ENCODE measurements around the gene ZNF740. TPM values are rescaled to one million over a fixed set of nuclear protein-coding genes. Genes with fewer than 3 reads are reported as not detected.

Gene ZNF740
- total and polyA plus RNA-seq, 8 donors: 4.0 to 37.5 (median 4.5) TPM

- DNase-seq: peak in 1 of 2 donors; percentile 62
- intact Hi-C loops (cut with DNase I; ENCODE audit: low total_unique reads): loop anchor here (10.0 kb wide), 1 partner anchor 68 kb away; no protein-coding TSS in a partner anchor
- peaks cover 45 to 84% (median 75%) of the 10 kb centered on the region in 4 donors for H3K4me1 ChIP-seq
- 35 to 53% (median 49%) methylated on average over 16 to 19 of the region's 19 CpGs for WGBS, 5 donors
- peaks cover 22 to 34% (median 31%) of the 10 kb centered on the region in 4 donors for H3K36me3 ChIP-seq
- peak overlapping the region in 3 of 4 donors; percentile 63 to 88 (median 81) for H3K4me3 ChIP-seq
- TF ChIP-seq POLR2A (IDR thresholded peaks at IDR 0.05) (no peak), POLR2AphosphoS5 (IDR thresholded peaks at IDR 0.05) (peak in 2 of 3 donors; percentile 19 to 43), EP300 (IDR thresholded peaks at IDR 0.05) (no peak)
- no peaks in the 10 kb centered on the region for H3K9me3 ChIP-seq
- H3K27me3 ChIP-seq: no peaks in the 10 kb centered on the region
- peak overlapping the region; percentile 34 to 99 (median 98) for H3K27ac ChIP-seq
Measured at GRCh38 chr12:53217051-53217930, 36.8 kb downstream of the ZNF740 start.

DNA sequence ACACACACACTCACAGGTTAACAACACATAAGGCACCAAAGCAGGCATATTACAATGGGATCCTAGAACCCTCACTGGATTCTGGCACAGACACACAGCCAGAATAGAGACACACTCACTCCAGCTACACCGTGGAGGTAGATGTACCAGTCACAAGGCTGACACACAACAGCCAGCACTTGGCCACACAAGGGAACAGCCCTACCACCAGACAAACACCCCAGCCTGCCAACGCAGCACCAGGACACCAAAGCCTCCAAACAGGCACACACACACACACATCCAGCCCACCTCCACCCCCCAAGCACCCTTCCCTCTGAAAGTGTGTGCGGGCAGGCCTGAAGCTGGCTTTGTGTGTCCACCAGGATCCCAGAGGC, 37.4 kb downstream of the ZNF740 start:
- WGBS, 5 donors: 33 to 58% (median 37%) methylated on average over 2 to 3 of the region's 3 CpGs

GRCh38 chr12:53218551-53219291, 38.2 kb downstream of the ZNF740 start:
- Histone ChIP-seq H3K27ac (peak overlapping the region; percentile 47 to 99 (median 98)), H3K27me3 (no peaks in the 10 kb centered on the region), H3K4me1 (peaks cover 59 to 90% (median 81%) of the 10 kb centered on the region in 4 donors), H3K36me3 (peaks cover 10 to 20% (median 17%) of the 10 kb centered on the region in 4 donors), H3K4me3 (peak overlapping the region; percentile 63 to 88 (median 83)), H3K9me3 (no peaks in the 10 kb centered on the region)
- 12 to 26% (median 19%) methylated on average over 18 to 30 of the region's 30 CpGs for WGBS, 5 donors
- intact Hi-C loops (cut with DNase I; ENCODE audit: low total_unique reads): loop anchor here (10.0 kb wide), 1 partner anchor 66 kb away; no protein-coding TSS in a partner anchor
- peak in 1 of 2 donors; percentile 62 for DNase-seq
- TF ChIP-seq EP300 (IDR thresholded peaks at IDR 0.05) (no peak), CTCF (IDR thresholded peaks at IDR 0.05) (no peak), POLR2A (IDR thresholded peaks at IDR 0.05) (no peak), POLR2AphosphoS5 (IDR thresholded peaks at IDR 0.05) (no peak)

More for the DNA sequence above, 37.4 kb downstream of the ZNF740 start:
- intact Hi-C loops (cut with DNase I; ENCODE audit: low total_unique reads): loop anchor here (10.0 kb wide), 1 partner anchor 67 kb away; no protein-coding TSS in a partner anchor
- Histone ChIP-seq H3K27me3 (no peaks in the 10 kb centered on the region), H3K4me3 (peak overlapping the region; percentile 63 to 88 (median 83)), H3K9me3 (no peaks in the 10 kb centered on the region), H3K36me3 (peaks cover 17 to 28% (median 25%) of the 10 kb centered on the region in 4 donors), H3K27ac (peak overlapping the region; percentile 3 to 99 (median 98)), H3K4me1 (peaks cover 51 to 90% (median 81%) of the 10 kb centered on the region in 4 donors)
- DNase-seq: no peak
- TF ChIP-seq POLR2A (IDR thresholded peaks at IDR 0.05): no peak
- TF ChIP-seq POLR2AphosphoS5 (IDR thresholded peaks at IDR 0.05): no peak
- TF ChIP-seq CTCF (IDR thresholded peaks at IDR 0.05): no peak

- Histone ChIP-seq H3K36me3 (peaks cover 6 to 13% (median 10%) of the 10 kb centered on the region in 4 donors), H3K4me3 (peak overlapping the region; percentile 63 to 88 (median 83)), H3K27me3 (no peaks in the 10 kb centered on the region), H3K27ac (peak overlapping the region; percentile 96 to 99 (median 99)), H3K9me3 (no peaks in the 10 kb centered on the region), H3K4me1 (peaks cover 66 to 90% (median 83%) of the 10 kb centered on the region in 4 donors)
- intact Hi-C loops (cut with DNase I; ENCODE audit: low total_unique reads): loop anchor here (10.0 kb wide), 1 partner anchor 65 kb away; no protein-coding TSS in a partner anchor
- peak in 1 of 2 donors; percentile 67 for DNase-seq
- 2 to 5% (median 4%) methylated on average over 21 to 27 of the region's 27 CpGs for WGBS, 5 donors
- TF ChIP-seq CTCF (IDR thresholded peaks at IDR 0.05) (no peak), POLR2AphosphoS5 (IDR thresholded peaks at IDR 0.05) (no peak), POLR2A (IDR thresholded peaks at IDR 0.05) (no peak), EP300 (IDR thresholded peaks at IDR 0.05) (no peak)
Measured at GRCh38 chr12:53219292-53219955, 38.9 kb downstream of the ZNF740 start.
